Nephron (organoid): ENCODE results near the gene FBXW2.

ENCODE experiments used
- H3K27ac Mint-ChIP-seq, 3 experiments: 2 replicates each; pipeline ENCODE4 v1.8.0; 2020; ENCODE audit warnings: mixed read lengths in 3 of 3, mild to moderate bottlenecking in 2 of 3, moderate library complexity in 1 of 3
- H3K27me3 Mint-ChIP-seq: 2 replicates; pipeline ENCODE4 v1.8.0; 2021; ENCODE audit warnings: low read depth, mild to moderate bottlenecking, moderate library complexity, mixed read lengths
- H3K36me3 Mint-ChIP-seq: 2 replicates; pipeline ENCODE4 v1.8.0; 2020; ENCODE audit warnings: low read depth, mixed read lengths
- H3K4me1 Mint-ChIP-seq: 2 replicates; pipeline ENCODE4 v1.8.0; 2020; ENCODE audit warnings: mixed read lengths
- H3K4me3 Mint-ChIP-seq, 3 experiments: 2 replicates each; pipeline ENCODE4 v1.8.0; 2020; ENCODE audit warnings: mild to moderate bottlenecking in 3 of 3, mixed read lengths in 3 of 3, moderate library complexity in 2 of 3
- H3K9me3 Mint-ChIP-seq: 2 replicates; pipeline ENCODE4 v1.8.0; 2020; ENCODE audit warnings: mixed read lengths
- CTCF ChIP-seq, 3 experiments: fragments of 200-600 bp; sonication (generic); IDR thresholded peaks; one replicate each; pipeline ENCODE4 v1.5.0; 2021; ENCODE audit warnings: antibody characterized with exemption in 3 of 3; ENCODE audit not compliant: unreplicated experiment in 3 of 3

Gene FBXW2

GRCh38 chr9:120832807-120833206, 39.6 kb upstream of the FBXW2 start:
- TF ChIP-seq CTCF (IDR thresholded peaks at IDR 0.05; ENCODE audit: unreplicated experiment in 3 of 3) = no peak
- Mint-ChIP-seq H3K4me3 (no peak overlapping the region), H3K27me3 (no peaks in the 10 kb centered on the region), H3K36me3 (peaks cover 60% of the 10 kb centered on the region), H3K4me1 (no peaks in the 10 kb centered on the region), H3K9me3 (no peaks in the 10 kb centered on the region), H3K27ac (peak overlapping the region in 2 of 3 experiments; percentile 8 to 17)

GRCh38 chr9:120830865-120831264, 37.6 kb upstream of the FBXW2 start:
- Mint-ChIP-seq H3K4me3 (no peak overlapping the region), H3K36me3 (peaks cover 70% of the 10 kb centered on the region), H3K27ac (no peak overlapping the region), H3K9me3 (peaks cover 5% of the 10 kb centered on the region), H3K27me3 (no peaks in the 10 kb centered on the region), H3K4me1 (no peaks in the 10 kb centered on the region)
- no peak for TF ChIP-seq CTCF (IDR thresholded peaks at IDR 0.05; ENCODE audit: unreplicated experiment in 3 of 3)

- Mint-ChIP-seq H3K27me3 (no peaks in the 10 kb centered on the region), H3K4me1 (no peaks in the 10 kb centered on the region), H3K27ac (no peak overlapping the region), H3K9me3 (peaks cover 5% of the 10 kb centered on the region), H3K4me3 (no peak overlapping the region), H3K36me3 (peaks cover 74% of the 10 kb centered on the region)
- no peak for TF ChIP-seq CTCF (IDR thresholded peaks at IDR 0.05; ENCODE audit: unreplicated experiment in 3 of 3)
These were observed 36.9 kb upstream of the FBXW2 start for GRCh38 chr9:120830151-120830550.

- Mint-ChIP-seq H3K27ac (no peak overlapping the region), H3K36me3 (peaks cover 77% of the 10 kb centered on the region), H3K4me1 (no peaks in the 10 kb centered on the region), H3K9me3 (peaks cover 7% of the 10 kb centered on the region), H3K27me3 (no peaks in the 10 kb centered on the region), H3K4me3 (no peak overlapping the region)
- no peak for TF ChIP-seq CTCF (IDR thresholded peaks at IDR 0.05; ENCODE audit: unreplicated experiment in 3 of 3)
These were observed 36.4 kb upstream of the FBXW2 start for GRCh38 chr9:120829650-120830049.

- Mint-ChIP-seq H3K9me3 (peaks cover 3% of the 10 kb centered on the region), H3K4me1 (no peaks in the 10 kb centered on the region), H3K4me3 (no peak overlapping the region), H3K27ac (no peak overlapping the region), H3K36me3 (peaks cover 83% of the 10 kb centered on the region), H3K27me3 (no peaks in the 10 kb centered on the region)
- TF ChIP-seq CTCF (IDR thresholded peaks at IDR 0.05; ENCODE audit: unreplicated experiment in 3 of 3) = no peak
These were observed 26.9 kb upstream of the FBXW2 start for GRCh38 chr9:120820095-120820494.

GRCh38 chr9:120818595-120818994, 25.4 kb upstream of the FBXW2 start:
- Mint-ChIP-seq H3K27me3 (no peaks in the 10 kb centered on the region), H3K9me3 (no peaks in the 10 kb centered on the region), H3K4me3 (no peak overlapping the region), H3K27ac (no peak overlapping the region), H3K36me3 (peaks cover 68% of the 10 kb centered on the region), H3K4me1 (no peaks in the 10 kb centered on the region)
- no peak for TF ChIP-seq CTCF (IDR thresholded peaks at IDR 0.05; ENCODE audit: unreplicated experiment in 3 of 3)
